WTC11 (cell line): ENCODE data around the gene PKP2. TPM values are rescaled to one million over a fixed set of nuclear protein-coding genes. Genes with fewer than 3 reads are reported as not detected.

Experiments
- ATAC-seq: fragments of 200-7000 bp; cut with Tn5 transposase; 2 replicates; pipeline ENCODE4 v1.10.0; 2021; ENCODE audit warnings: mild to moderate bottlenecking, moderate library complexity
- CTCF ChIA-PET: fragments of 300-600 bp; sonication (Branson Sonifier 250); formaldehyde crosslinking; loops from one replicate; lab custom pipeline; 2021; ENCODE audit warnings: antibody characterized with exemption; lab: Charles Lee
- POLR2A ChIA-PET: fragments of 350-600 bp; sonication (Branson Sonifier 250); formaldehyde crosslinking; loops from one replicate; lab custom pipeline; 2021; ENCODE audit warnings: antibody characterized with exemption; lab: Charles Lee
- DNase-seq: peaks from one replicate; pipeline ENCODE4 v3.0.0; 2021; ENCODE audit warnings: low spot score
- H3K27ac Mint-ChIP-seq: 2 replicates; pipeline ENCODE4 v1.8.0; 2021; ENCODE audit warnings: mixed read lengths
- H3K27me3 Mint-ChIP-seq: 2 replicates; pipeline ENCODE4 v1.8.0; 2021; ENCODE audit warnings: low read depth, mild to moderate bottlenecking, moderate library complexity, mixed read lengths
- H3K36me3 Mint-ChIP-seq: 2 replicates; pipeline ENCODE4 v1.8.0; 2021; ENCODE audit warnings: mixed read lengths
- H3K4me1 Mint-ChIP-seq: 2 replicates; pipeline ENCODE4 v1.8.0; 2022; ENCODE audit warnings: mixed read lengths
- H3K4me3 Mint-ChIP-seq: 2 replicates; pipeline ENCODE4 v1.8.0; 2021; ENCODE audit warnings: mild to moderate bottlenecking, moderate library complexity, mixed read lengths
- H3K9me3 Mint-ChIP-seq: 2 replicates; pipeline ENCODE4 v1.8.0; 2021; ENCODE audit warnings: mixed read lengths
- ELF4 ChIP-seq: sonication (generic); formaldehyde crosslinking; IDR thresholded peaks from 2 replicates; pipeline ENCODE4 v1.8.1; 2022; ENCODE audit warnings: low read depth, mild to moderate bottlenecking, moderate library complexity, missing genetic modification reagents
- ESRRA ChIP-seq: sonication (generic); formaldehyde crosslinking; IDR thresholded peaks from 2 replicates; pipeline ENCODE4 v1.8.1; 2022; ENCODE audit warnings: mild to moderate bottlenecking, missing genetic modification reagents, borderline replicate concordance
- FOXJ3 ChIP-seq: sonication (generic); formaldehyde crosslinking; IDR thresholded peaks from 2 replicates; pipeline ENCODE4 v1.9.0; 2021; ENCODE audit warnings: missing genetic modification reagents, mild to moderate bottlenecking, borderline replicate concordance
- FOXK1 ChIP-seq: sonication (generic); formaldehyde crosslinking; IDR thresholded peaks from 2 replicates; pipeline ENCODE4 v1.8.0; 2022; ENCODE audit warnings: mild to moderate bottlenecking, moderate library complexity, missing genetic modification reagents
- GRHL2 ChIP-seq: fragments of 250-450 bp; sonication (Bioruptor Pico); IDR thresholded peaks from 2 replicates; pipeline ENCODE4 v1.8.0; 2022; ENCODE audit warnings: mild to moderate bottlenecking, moderate library complexity; ENCODE audit not compliant: insufficient replicate concordance, severe bottlenecking
- GTF2I ChIP-seq: fragments of 250-450 bp; sonication (Bioruptor Pico); conservative IDR thresholded peaks from 2 replicates; pipeline ENCODE4 v1.4.0; 2021; ENCODE audit warnings: mild to moderate bottlenecking
- JUN ChIP-seq: sonication (generic); formaldehyde crosslinking; IDR thresholded peaks from 2 replicates; pipeline ENCODE4 v1.8.0; 2023; ENCODE audit warnings: mild to moderate bottlenecking, missing genetic modification reagents
- MXD4 ChIP-seq: fragments of 250-450 bp; sonication (Bioruptor Pico); IDR thresholded peaks from 2 replicates; pipeline ENCODE4 v1.8.0; 2021; ENCODE audit warnings: mild to moderate bottlenecking, moderate library complexity, borderline replicate concordance
- NFATC4 ChIP-seq: fragments of 250-450 bp; sonication (Bioruptor Pico); IDR thresholded peaks from 2 replicates; pipeline ENCODE4 v1.9.0; 2021; ENCODE audit warnings: mild to moderate bottlenecking
- NFE2L1 ChIP-seq: sonication (generic); formaldehyde crosslinking; IDR thresholded peaks from 2 replicates; pipeline ENCODE4 v1.8.1; 2023; ENCODE audit warnings: missing genetic modification reagents
- NR1H2 ChIP-seq: sonication (generic); formaldehyde crosslinking; IDR thresholded peaks from 2 replicates; pipeline ENCODE4 v1.9.0; 2021; ENCODE audit warnings: mild to moderate bottlenecking, moderate library complexity, missing genetic modification reagents
- NR2C2 ChIP-seq: sonication (generic); formaldehyde crosslinking; IDR thresholded peaks from 2 replicates; pipeline ENCODE4 v1.8.0; 2022; ENCODE audit warnings: mild to moderate bottlenecking, missing genetic modification reagents
- NR3C1 ChIP-seq: sonication (generic); formaldehyde crosslinking; conservative IDR thresholded peaks from 2 replicates; pipeline ENCODE4 v1.8.1; 2023; ENCODE audit warnings: low read depth, mild to moderate bottlenecking, missing genetic modification reagents
- RORB ChIP-seq: fragments of 250-450 bp; sonication (Bioruptor Pico); IDR thresholded peaks from 2 replicates; pipeline ENCODE4 v1.9.0; 2021; ENCODE audit warnings: mild to moderate bottlenecking
- TCF7 ChIP-seq: sonication (generic); formaldehyde crosslinking; IDR thresholded peaks from 2 replicates; pipeline ENCODE4 v1.8.0; 2022; ENCODE audit warnings: mild to moderate bottlenecking, low read depth, missing genetic modification reagents, moderate library complexity
- TP53 ChIP-seq: sonication (generic); formaldehyde crosslinking; IDR thresholded peaks from 2 replicates; pipeline ENCODE4 v1.8.1; 2023; ENCODE audit warnings: mild to moderate bottlenecking, missing genetic modification reagents
- ZNF138 ChIP-seq: sonication (generic); formaldehyde crosslinking; conservative IDR thresholded peaks from 2 replicates; pipeline ENCODE4 v1.8.1; 2022; ENCODE audit warnings: mild to moderate bottlenecking, moderate library complexity, missing genetic modification reagents
- ZNF219 ChIP-seq: sonication (generic); formaldehyde crosslinking; IDR thresholded peaks from 2 replicates; pipeline ENCODE4 v1.8.0; 2023; ENCODE audit warnings: missing genetic modification reagents, mild to moderate bottlenecking, borderline replicate concordance
- total RNA-seq: library from RNA; stranded (reverse); gene quantifications from 3 replicates; pipeline ENCODE4 v1.2.3, GENCODE V29; 2021
- TF ChIP-seq, protein P1 (sequence below): fragments of 250-450 bp; sonication (Bioruptor Pico); IDR thresholded peaks from 2 replicates; pipeline ENCODE4 v1.9.0; 2021; ENCODE audit warnings: mild to moderate bottlenecking
- TF ChIP-seq, protein P2 (sequence below): fragments of 250-450 bp; sonication (Bioruptor Pico); IDR thresholded peaks from 2 replicates; pipeline ENCODE4 v1.9.0; 2021; ENCODE audit warnings: moderate library complexity, mild to moderate bottlenecking, inconsistent platforms, borderline replicate concordance
- TF ChIP-seq, protein P3 (sequence below): sonication (generic); formaldehyde crosslinking; IDR thresholded peaks from 2 replicates; pipeline ENCODE4 v1.8.0; 2022; ENCODE audit warnings: mild to moderate bottlenecking, missing genetic modification reagents
- TF ChIP-seq, protein P4 (sequence below): sonication (generic); formaldehyde crosslinking; IDR thresholded peaks from 2 replicates; pipeline ENCODE4 v1.8.1; 2022; ENCODE audit warnings: missing genetic modification reagents, borderline replicate concordance
- TF ChIP-seq, protein P5 (sequence below): sonication (generic); formaldehyde crosslinking; IDR thresholded peaks from 2 replicates; pipeline ENCODE4 v1.8.1; 2022; ENCODE audit warnings: mild to moderate bottlenecking, moderate library complexity, missing genetic modification reagents

The PKP2 gene
- total RNA-seq, 1 experiment from 2014 or later = 22.0 TPM

DNA sequence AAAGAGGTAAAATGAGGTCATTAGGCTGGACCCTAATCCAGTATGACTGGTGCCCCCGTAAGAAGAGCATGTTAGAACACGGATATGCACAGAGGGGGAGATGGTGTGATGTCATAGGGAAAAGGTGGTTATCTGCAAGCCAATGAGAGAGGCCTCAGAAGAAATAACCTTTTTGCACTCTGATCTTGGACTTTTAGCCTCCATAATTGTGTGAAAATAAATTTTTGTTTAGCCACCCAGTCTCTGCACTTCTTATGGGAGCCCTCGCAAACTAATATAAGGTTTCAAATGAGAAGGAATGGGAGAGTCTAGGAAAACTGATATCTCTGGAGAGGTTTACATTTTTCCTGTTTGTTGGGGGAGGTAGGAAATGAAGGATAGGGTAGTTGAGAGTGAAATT, 43.2 kb upstream of the PKP2 start (continued):
- TF ChIP-seq, protein P1, sequence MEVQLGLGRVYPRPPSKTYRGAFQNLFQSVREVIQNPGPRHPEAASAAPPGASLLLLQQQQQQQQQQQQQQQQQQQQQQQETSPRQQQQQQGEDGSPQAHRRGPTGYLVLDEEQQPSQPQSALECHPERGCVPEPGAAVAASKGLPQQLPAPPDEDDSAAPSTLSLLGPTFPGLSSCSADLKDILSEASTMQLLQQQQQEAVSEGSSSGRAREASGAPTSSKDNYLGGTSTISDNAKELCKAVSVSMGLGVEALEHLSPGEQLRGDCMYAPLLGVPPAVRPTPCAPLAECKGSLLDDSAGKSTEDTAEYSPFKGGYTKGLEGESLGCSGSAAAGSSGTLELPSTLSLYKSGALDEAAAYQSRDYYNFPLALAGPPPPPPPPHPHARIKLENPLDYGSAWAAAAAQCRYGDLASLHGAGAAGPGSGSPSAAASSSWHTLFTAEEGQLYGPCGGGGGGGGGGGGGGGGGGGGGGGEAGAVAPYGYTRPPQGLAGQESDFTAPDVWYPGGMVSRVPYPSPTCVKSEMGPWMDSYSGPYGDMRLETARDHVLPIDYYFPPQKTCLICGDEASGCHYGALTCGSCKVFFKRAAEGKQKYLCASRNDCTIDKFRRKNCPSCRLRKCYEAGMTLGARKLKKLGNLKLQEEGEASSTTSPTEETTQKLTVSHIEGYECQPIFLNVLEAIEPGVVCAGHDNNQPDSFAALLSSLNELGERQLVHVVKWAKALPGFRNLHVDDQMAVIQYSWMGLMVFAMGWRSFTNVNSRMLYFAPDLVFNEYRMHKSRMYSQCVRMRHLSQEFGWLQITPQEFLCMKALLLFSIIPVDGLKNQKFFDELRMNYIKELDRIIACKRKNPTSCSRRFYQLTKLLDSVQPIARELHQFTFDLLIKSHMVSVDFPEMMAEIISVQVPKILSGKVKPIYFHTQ = no peak
- TF ChIP-seq TCF7 (CRISPR knock-in tag) (no peak), ESRRA (CRISPR knock-in tag) (no peak), GTF2I (no peak), NR1H2 (CRISPR knock-in tag) (no peak)

DNA sequence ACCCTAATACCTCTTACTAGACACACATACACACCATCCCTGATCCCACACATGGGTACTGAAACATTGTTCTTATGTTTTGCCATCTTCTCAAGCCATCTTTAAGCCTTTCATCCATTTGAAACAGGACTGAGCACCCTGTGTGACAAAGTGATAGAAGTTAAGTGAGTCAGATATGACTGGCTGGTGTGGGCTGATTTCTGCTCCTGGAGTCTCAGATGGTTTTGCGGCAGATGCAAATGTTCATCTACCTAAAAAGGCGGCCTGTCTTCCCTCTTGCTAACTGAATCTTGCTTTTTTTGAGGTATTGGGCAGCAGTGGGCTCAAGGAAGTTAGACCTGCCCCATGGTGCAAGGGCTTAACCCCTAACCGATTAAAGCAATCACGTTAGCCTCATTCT, 30.4 kb upstream of the PKP2 start:
- no peak overlapping the region for H3K27ac Mint-ChIP-seq
- TF ChIP-seq, protein P2, sequence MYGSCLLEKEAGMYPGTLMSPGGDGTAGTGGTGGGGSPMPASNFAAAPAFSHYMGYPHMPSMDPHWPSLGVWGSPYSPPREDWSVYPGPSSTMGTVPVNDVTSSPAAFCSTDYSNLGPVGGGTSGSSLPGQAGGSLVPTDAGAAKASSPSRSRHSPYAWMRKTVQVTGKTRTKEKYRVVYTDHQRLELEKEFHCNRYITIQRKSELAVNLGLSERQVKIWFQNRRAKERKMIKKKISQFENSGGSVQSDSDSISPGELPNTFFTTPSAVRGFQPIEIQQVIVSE (CRISPR knock-in tag) = no peak
- TF ChIP-seq NR1H2 (CRISPR knock-in tag) = no peak

DNA sequence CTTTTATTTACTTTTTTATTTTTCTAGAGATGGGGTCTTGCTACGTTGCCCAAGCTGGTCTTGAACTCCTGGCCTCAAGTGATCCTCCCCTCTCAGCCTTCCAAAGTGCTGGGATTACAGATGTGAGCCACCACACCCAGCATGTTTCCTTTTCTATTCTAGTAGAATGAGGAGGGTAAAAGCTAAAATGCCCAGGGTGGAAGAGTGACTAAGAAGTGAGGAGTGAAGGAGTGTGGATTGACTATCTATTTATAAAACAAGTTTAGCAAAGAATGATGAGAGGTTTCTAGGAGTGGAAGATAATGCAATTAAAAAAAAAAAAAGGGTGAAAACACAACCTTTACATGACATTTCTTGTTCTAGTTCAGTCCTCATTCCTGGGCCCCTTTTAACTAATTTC, 29.8 kb upstream of the PKP2 start:
- no peaks in the 10 kb centered on the region for H3K36me3 Mint-ChIP-seq
- no peak for DNase-seq

More for the DNA sequence above, 30.4 kb upstream of the PKP2 start:
- H3K4me3 Mint-ChIP-seq = no peak overlapping the region
- POLR2A ChIA-PET = no interaction called here
- ATAC-seq = no peak
- no peaks in the 10 kb centered on the region for H3K36me3 Mint-ChIP-seq
- no peak for DNase-seq
- H3K27me3 Mint-ChIP-seq = no peaks in the 10 kb centered on the region; the same call in 1 of the 2 replicates
- CTCF ChIA-PET = no interaction called here
- no peaks in the 10 kb centered on the region for H3K4me1 Mint-ChIP-seq
- no peaks in the 10 kb centered on the region; the same call in 1 of the 2 replicates for H3K9me3 Mint-ChIP-seq

DNA sequence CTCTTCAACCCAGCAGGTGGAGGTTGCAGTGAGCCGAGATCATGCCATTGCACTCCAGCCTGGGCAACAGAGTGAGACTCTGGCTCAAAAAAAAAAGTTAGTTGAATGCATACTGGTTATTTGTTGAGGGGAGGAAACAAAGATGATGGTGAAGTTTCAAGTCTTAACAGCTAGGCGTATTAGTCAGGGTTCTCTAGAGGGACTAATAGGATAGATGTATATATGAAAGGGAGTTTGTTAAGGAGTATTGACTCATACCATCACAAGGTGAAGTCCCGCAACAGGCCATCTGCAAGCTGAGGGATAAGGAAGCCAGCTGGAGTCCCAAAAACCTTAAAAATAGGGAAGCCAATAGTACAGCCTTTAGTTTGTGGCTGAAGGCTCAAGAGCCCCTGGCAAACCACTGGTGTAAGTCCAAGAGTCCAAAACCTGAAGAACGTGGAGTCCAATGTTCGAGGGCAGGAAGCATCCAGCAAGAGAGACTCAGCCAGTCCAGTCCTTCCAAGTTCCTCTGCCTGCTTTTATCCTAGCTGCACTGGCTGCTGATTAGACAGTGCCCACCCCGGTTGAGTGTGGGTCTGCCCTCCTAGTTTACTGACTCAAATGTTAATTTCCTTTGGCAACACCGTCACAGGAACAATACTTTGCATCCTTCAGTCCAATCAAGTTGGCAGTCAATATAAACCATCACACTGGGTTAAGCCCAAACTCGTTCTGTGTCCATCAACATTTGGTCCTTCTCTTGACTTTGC, 26.1 kb upstream of the PKP2 start:
- POLR2A ChIA-PET = no interaction called here
- TF ChIP-seq ZNF138 (CRISPR knock-in tag) = no peak
- TF ChIP-seq ZNF219 (CRISPR knock-in tag) = no peak
- TF ChIP-seq NFATC4 (CRISPR knock-in tag) = no peak
- TF ChIP-seq FOXJ3 (CRISPR knock-in tag) = no peak
- TF ChIP-seq NR2C2 (CRISPR knock-in tag) = no peak
- TF ChIP-seq, protein P1 = no peak
- no peak for TF ChIP-seq MXD4 (CRISPR knock-in tag)
- no peak for TF ChIP-seq JUN (CRISPR knock-in tag)
- TF ChIP-seq NR3C1 (CRISPR knock-in tag) = no peak

More for the DNA sequence above, 29.8 kb upstream of the PKP2 start:
- Mint-ChIP-seq H3K27me3 (no peaks in the 10 kb centered on the region; the same call in 1 of the 2 replicates), H3K27ac (no peak overlapping the region), H3K4me3 (no peak overlapping the region), H3K4me1 (no peaks in the 10 kb centered on the region), H3K9me3 (no peaks in the 10 kb centered on the region; the same call in 1 of the 2 replicates)
- ATAC-seq = no peak
- ChIA-PET CTCF (no interaction called here), POLR2A (no interaction called here)
- no peak for TF ChIP-seq FOXK1 (CRISPR knock-in tag)
- no peak for TF ChIP-seq RORB (CRISPR knock-in tag)
- no peak for TF ChIP-seq ZNF138 (CRISPR knock-in tag)
- no peak for TF ChIP-seq ELF4 (CRISPR knock-in tag)
- no peak for TF ChIP-seq TP53 (CRISPR knock-in tag)
- TF ChIP-seq, protein P3, sequence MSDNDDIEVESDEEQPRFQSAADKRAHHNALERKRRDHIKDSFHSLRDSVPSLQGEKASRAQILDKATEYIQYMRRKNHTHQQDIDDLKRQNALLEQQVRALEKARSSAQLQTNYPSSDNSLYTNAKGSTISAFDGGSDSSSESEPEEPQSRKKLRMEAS = no peak
- TF ChIP-seq, protein P4, sequence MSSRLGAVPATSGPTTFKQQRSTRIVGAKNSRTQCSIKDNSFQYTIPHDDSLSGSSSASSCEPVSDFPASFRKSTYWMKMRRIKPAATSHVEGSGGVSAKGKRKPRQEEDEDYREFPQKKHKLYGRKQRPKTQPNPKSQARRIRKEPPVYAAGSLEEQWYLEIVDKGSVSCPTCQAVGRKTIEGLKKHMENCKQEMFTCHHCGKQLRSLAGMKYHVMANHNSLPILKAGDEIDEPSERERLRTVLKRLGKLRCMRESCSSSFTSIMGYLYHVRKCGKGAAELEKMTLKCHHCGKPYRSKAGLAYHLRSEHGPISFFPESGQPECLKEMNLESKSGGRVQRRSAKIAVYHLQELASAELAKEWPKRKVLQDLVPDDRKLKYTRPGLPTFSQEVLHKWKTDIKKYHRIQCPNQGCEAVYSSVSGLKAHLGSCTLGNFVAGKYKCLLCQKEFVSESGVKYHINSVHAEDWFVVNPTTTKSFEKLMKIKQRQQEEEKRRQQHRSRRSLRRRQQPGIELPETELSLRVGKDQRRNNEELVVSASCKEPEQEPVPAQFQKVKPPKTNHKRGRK (CRISPR knock-in tag) = no peak
- TF ChIP-seq TCF7 (CRISPR knock-in tag) = no peak
- no peak for TF ChIP-seq GRHL2
- TF ChIP-seq, protein P5, sequence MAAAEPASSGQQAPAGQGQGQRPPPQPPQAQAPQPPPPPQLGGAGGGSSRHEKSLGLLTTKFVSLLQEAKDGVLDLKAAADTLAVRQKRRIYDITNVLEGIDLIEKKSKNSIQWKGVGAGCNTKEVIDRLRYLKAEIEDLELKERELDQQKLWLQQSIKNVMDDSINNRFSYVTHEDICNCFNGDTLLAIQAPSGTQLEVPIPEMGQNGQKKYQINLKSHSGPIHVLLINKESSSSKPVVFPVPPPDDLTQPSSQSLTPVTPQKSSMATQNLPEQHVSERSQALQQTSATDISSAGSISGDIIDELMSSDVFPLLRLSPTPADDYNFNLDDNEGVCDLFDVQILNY (CRISPR knock-in tag) = no peak
- TF ChIP-seq NFE2L1 = no peak

More for the DNA sequence above, 26.1 kb upstream of the PKP2 start:
- H3K4me1 Mint-ChIP-seq = no peaks in the 10 kb centered on the region
- H3K9me3 Mint-ChIP-seq = no peaks in the 10 kb centered on the region; the same call in 1 of the 2 replicates
- CTCF ChIA-PET = interaction anchor here (0.6 to 3.0 kb wide), 2 partner anchors 162 to 167 kb away, joined by 3 to 14 read pairs; partner anchors contain the start of gene YARS2
- H3K4me3 Mint-ChIP-seq = no peak overlapping the region
- no peak overlapping the region for H3K27ac Mint-ChIP-seq
- no peak for ATAC-seq
- DNase-seq = no peak
- H3K27me3 Mint-ChIP-seq = no peaks in the 10 kb centered on the region; the same call in 1 of the 2 replicates
- no peaks in the 10 kb centered on the region for H3K36me3 Mint-ChIP-seq
